Activated CD8-positive, alpha-beta memory T cell treated with anti-CD3 and anti-CD28 coated beads, Interleukin-2, amount 50 U/mL, for 48 hours (primary cell): ENCODE data around the gene ITPK1.
A peak's percentile ranks its signal among the peaks of the same experiment; 100 is the strongest.
"Not testable (repeated sequence)": the region's sequence is repeated elsewhere in the genome, so short reads cannot be mapped to it uniquely, and the experiment has no call there.

Experiments
- DNase-seq: peaks from one replicate; pipeline ENCODE4 v3.0.0-alpha.2; 2020

Gene ITPK1

GRCh38 chr14:93115821-93116675 is at the start of gene ITPK1:
TSS of gene ITPK1 (minus strand) at chr14:93115925. CDS start at chr14:93115163, 762 bp downstream.
- peak; percentile 82 for DNase-seq

- no peak for DNase-seq
Measured at GRCh38 chr14:93163564-93163963, 47.8 kb upstream of the ITPK1 start.

GRCh38 chr14:93161411-93161940 is 45.8 kb upstream of the ITPK1 start:
- no peak for DNase-seq

- DNase-seq = no peak
Measured at GRCh38 chr14:93160353-93160801, 44.7 kb upstream of the ITPK1 start.

- not testable (repeated sequence) for DNase-seq
Measured at GRCh38 chr14:93159625-93160352, 44.1 kb upstream of the ITPK1 start.

- not testable (repeated sequence) for DNase-seq
Measured at GRCh38 chr14:93158349-93158748, 42.6 kb upstream of the ITPK1 start.

GRCh38 chr14:93156693-93157369 is 41.1 kb upstream of the ITPK1 start:
- no peak for DNase-seq

GRCh38 chr14:93155667-93156066 is 39.9 kb upstream of the ITPK1 start:
- DNase-seq = no peak

GRCh38 chr14:93153121-93153520 is 37.4 kb upstream of the ITPK1 start:
- no peak for DNase-seq

GRCh38 chr14:93150227-93151208 is 34.8 kb upstream of the ITPK1 start:
- no peak for DNase-seq

GRCh38 chr14:93148979-93149378 is 33.3 kb upstream of the ITPK1 start:
- no peak for DNase-seq

- DNase-seq = no peak
Measured at GRCh38 chr14:93146119-93146518, 30.4 kb upstream of the ITPK1 start.

GRCh38 chr14:93142854-93143652 is 27.3 kb upstream of the ITPK1 start:
- no peak for DNase-seq

GRCh38 chr14:93137864-93138263 is 22.1 kb upstream of the ITPK1 start:
- DNase-seq = no peak

- DNase-seq = not testable (repeated sequence)
Measured at GRCh38 chr14:93136508-93136907, 20.8 kb upstream of the ITPK1 start.

GRCh38 chr14:93136009-93136408 is 20.3 kb upstream of the ITPK1 start:
- no peak for DNase-seq

GRCh38 chr14:93135399-93135798 is 19.7 kb upstream of the ITPK1 start:
- no peak for DNase-seq

GRCh38 chr14:93133464-93133863 is 17.7 kb upstream of the ITPK1 start:
- no peak for DNase-seq

GRCh38 chr14:93132472-93133065 is 16.8 kb upstream of the ITPK1 start:
- DNase-seq = no peak

- DNase-seq = not testable (repeated sequence)
Measured at GRCh38 chr14:93131257-93131820, 15.6 kb upstream of the ITPK1 start.
